Activated naive CD4-positive, alpha-beta T cell treated with anti-CD3 and anti-CD28 coated beads, Interleukin-2, amount 10 ng/mL, durations not matched to agents 7 days and 5 days (primary cell): ENCODE measurements around the gene FAM83G.
"Not testable (repeated sequence)": the region's sequence is repeated elsewhere in the genome, so short reads cannot be mapped to it uniquely, and the experiment has no call there.

Source experiments
- CTCF ChIA-PET: fragments of 350-600 bp; sonication (Branson Sonifier 250); formaldehyde crosslinking; loops from one replicate; lab custom pipeline; 2021; ENCODE audit warnings: antibody characterized with exemption; lab: Charles Lee
- DNase-seq: peaks from one replicate; pipeline ENCODE4 v3.0.0-alpha.2; 2020
- H3K27ac Mint-ChIP-seq: one replicate; pipeline ENCODE4 v1.8.0; 2021; ENCODE audit warnings: mild to moderate bottlenecking, moderate library complexity, mixed read lengths
- H3K27me3 Mint-ChIP-seq: one replicate; pipeline ENCODE4 v1.8.0; 2021; ENCODE audit warnings: mild to moderate bottlenecking, mixed read lengths
- H3K36me3 Mint-ChIP-seq: one replicate; pipeline ENCODE4 v1.8.0; 2021; ENCODE audit warnings: mixed read lengths
- H3K4me1 Mint-ChIP-seq: one replicate; pipeline ENCODE4 v1.8.0; 2021; ENCODE audit warnings: mixed read lengths
- H3K4me3 Mint-ChIP-seq: one replicate; pipeline ENCODE4 v1.8.0; 2021; ENCODE audit warnings: mild to moderate bottlenecking, moderate library complexity, mixed read lengths
- H3K9me3 Mint-ChIP-seq: one replicate; pipeline ENCODE4 v1.8.0; 2021; ENCODE audit warnings: mixed read lengths

Gene FAM83G

GRCh38 chr17:18957831-18958230 is 46.7 kb downstream of the FAM83G start:
- H3K36me3 Mint-ChIP-seq: peaks cover 3% of the 10 kb centered on the region
- peaks cover 44% of the 10 kb centered on the region for H3K4me1 Mint-ChIP-seq
- H3K27ac Mint-ChIP-seq: no peak overlapping the region
- H3K4me3 Mint-ChIP-seq: no peak overlapping the region
- peaks cover 15% of the 10 kb centered on the region for H3K27me3 Mint-ChIP-seq
- peaks cover 2% of the 10 kb centered on the region for H3K9me3 Mint-ChIP-seq
- CTCF ChIA-PET: interaction anchor here (1.4 kb wide), 1 partner anchor 332 kb away, joined by 4 read pairs; no protein-coding TSS in a partner anchor
- DNase-seq: peak; percentile 16

- H3K36me3 Mint-ChIP-seq: peaks cover 3% of the 10 kb centered on the region
- H3K4me1 Mint-ChIP-seq: peaks cover 44% of the 10 kb centered on the region
- H3K4me3 Mint-ChIP-seq: no peak overlapping the region
- H3K27ac Mint-ChIP-seq: peak overlapping the region; percentile 37
- peak; percentile 14 for DNase-seq
- peaks cover 2% of the 10 kb centered on the region for H3K9me3 Mint-ChIP-seq
- peaks cover 18% of the 10 kb centered on the region for H3K27me3 Mint-ChIP-seq
- CTCF ChIA-PET: interaction anchor here (1.4 kb wide), 1 partner anchor 331 kb away, joined by 4 read pairs; no protein-coding TSS in a partner anchor
Measured at GRCh38 chr17:18956581-18956980, 48.0 kb downstream of the FAM83G start.

GRCh38 chr17:18956021-18956420 is 48.5 kb downstream of the FAM83G start:
- H3K9me3 Mint-ChIP-seq, CTCF ChIA-PET, DNase-seq, H3K4me3 Mint-ChIP-seq, H3K36me3 Mint-ChIP-seq: not testable (repeated sequence)
- Mint-ChIP-seq H3K27ac (peak overlapping the region; percentile 81), H3K27me3 (peaks cover 24% of the 10 kb centered on the region), H3K4me1 (peaks cover 44% of the 10 kb centered on the region)

GRCh38 chr17:18955009-18955408 is 49.6 kb downstream of the FAM83G start:
- Mint-ChIP-seq H3K4me1 (peaks cover 38% of the 10 kb centered on the region), H3K27me3 (peaks cover 34% of the 10 kb centered on the region), H3K27ac (peak overlapping the region; percentile 81), H3K36me3 (peaks cover 3% of the 10 kb centered on the region), H3K4me3 (no peak overlapping the region), H3K9me3 (peaks cover 2% of the 10 kb centered on the region)
- CTCF ChIA-PET: interaction anchor here (0.6 kb wide), 1 partner anchor 105 kb away, joined by 3 read pairs; no protein-coding TSS in a partner anchor
- DNase-seq: no peak

GRCh38 chr17:18954321-18954720 is 50.2 kb downstream of the FAM83G start:
- Mint-ChIP-seq H3K27me3 (peaks cover 41% of the 10 kb centered on the region), H3K9me3 (peaks cover 2% of the 10 kb centered on the region), H3K36me3 (peaks cover 3% of the 10 kb centered on the region), H3K27ac (peak overlapping the region; percentile 82), H3K4me1 (peaks cover 38% of the 10 kb centered on the region), H3K4me3 (no peak overlapping the region)
- peak; percentile 18 for DNase-seq
- CTCF ChIA-PET: no interaction called here

GRCh38 chr17:18953231-18953728 is 51.3 kb downstream of the FAM83G start:
- CTCF ChIA-PET: no interaction called here
- peaks cover 3% of the 10 kb centered on the region for H3K36me3 Mint-ChIP-seq
- no peak overlapping the region for H3K27ac Mint-ChIP-seq
- H3K4me1 Mint-ChIP-seq: peaks cover 38% of the 10 kb centered on the region
- DNase-seq: no peak
- H3K27me3 Mint-ChIP-seq: peaks cover 47% of the 10 kb centered on the region
- peaks cover 2% of the 10 kb centered on the region for H3K9me3 Mint-ChIP-seq
- no peak overlapping the region for H3K4me3 Mint-ChIP-seq

DNA sequence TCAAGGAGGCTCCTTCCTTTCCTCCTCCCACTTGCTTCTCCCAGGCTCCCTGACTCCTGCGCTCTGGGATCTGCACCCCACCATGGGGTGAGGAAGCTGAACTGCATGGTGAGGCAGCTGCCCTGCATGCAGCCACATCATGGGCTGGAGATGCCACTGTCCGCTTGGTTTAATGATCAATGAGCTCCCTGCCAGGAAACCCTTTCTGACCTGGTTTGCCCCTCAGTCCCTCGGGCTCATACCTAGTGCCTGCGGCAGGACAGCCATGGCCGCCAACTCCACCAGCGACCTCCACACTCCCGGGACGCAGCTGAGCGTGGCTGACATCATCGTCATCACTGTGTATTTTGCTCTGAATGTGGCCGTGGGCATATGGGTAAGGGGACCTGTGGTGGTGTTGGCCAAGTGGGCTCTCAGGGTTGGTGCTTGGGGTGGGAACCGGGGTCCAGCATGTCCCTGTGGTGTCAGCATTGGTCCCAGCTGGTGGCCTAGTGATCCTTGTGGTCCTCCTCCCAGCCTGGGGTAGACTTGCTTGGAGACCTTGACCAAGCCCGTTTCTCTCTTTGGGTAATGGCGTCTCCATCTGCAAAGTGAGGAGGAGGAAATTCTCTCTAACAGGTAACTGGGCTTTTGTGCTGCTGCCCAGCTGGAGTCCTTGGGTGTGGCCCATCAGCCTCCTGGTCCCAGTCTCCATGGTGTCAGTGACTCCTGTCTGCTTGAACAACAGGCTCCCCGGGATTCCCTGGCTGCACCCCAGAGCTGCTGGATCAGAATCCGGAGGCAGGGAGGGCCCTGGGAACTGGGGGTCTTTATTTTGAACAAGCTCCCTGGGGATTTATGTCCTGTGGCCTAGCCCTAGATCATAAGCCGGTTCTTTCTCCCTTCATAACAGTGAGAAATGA is 52.4 kb downstream of the FAM83G start, which contains the start of gene SLC5A10:
Gene SLC5A10 (plus strand): TSS at position 225 of the 902 bp plus-strand sequence. CDS start 41 bp downstream, at position 266.
- Mint-ChIP-seq H3K27me3 (peaks cover 58% of the 10 kb centered on the region), H3K9me3 (peaks cover 2% of the 10 kb centered on the region), H3K4me3 (no peak within 1 kb of the TSS), H3K36me3 (peaks cover 3% of the 10 kb centered on the region), H3K27ac (no peak within 1 kb of the TSS), H3K4me1 (peaks cover 34% of the 10 kb centered on the region)
- DNase-seq: no peak
- CTCF ChIA-PET: no interaction called here

DNA sequence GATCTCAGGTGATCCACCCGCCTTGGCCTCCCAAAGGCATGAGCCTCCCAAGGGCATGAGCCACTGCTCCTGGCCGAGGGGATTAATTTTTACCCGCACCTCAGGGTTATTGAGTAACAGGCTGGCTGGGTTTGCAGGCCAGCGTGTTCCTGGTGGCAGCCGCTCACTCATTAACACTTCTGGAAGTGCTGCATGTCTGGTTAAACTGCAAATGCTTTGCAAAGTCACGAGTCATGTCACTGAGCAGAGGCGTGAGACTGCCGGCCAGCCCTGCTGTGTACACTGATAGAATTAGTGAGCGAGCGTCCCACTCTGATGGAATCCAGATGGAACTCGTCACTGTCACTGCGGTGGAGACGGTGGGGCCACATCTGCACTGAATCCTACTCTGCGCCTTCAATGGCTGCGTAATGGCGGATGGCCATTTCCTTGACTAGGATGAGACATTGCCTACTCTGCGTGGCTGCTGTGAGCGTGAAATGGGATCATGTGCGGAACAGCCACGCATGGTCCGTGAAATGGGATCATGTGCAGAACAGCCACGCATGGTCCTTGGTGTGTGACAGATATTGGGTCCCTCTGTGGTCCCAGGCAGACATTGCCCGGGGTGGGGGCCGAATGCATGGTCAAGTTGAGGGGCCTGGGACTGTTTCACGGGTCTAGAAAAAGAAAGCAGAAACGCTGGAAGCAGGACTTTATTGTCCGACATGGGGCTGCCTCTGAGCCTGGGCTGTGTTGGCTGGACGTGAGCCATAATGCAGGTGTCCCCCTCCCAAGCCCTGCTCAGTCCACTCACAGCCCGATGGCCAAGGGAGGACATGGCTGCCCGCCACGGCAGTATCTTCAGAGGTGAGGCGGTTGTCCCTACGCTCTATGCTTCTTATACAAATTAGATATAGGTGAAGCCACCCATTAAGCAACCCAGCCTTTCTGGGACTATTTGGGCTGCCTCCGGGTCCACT is 53.3 kb downstream of the FAM83G start:
- peaks cover 25% of the 10 kb centered on the region for H3K4me1 Mint-ChIP-seq
- CTCF ChIA-PET: no interaction called here
- DNase-seq: no peak
- no peaks in the 10 kb centered on the region for H3K9me3 Mint-ChIP-seq
- no peak overlapping the region for H3K4me3 Mint-ChIP-seq
- peaks cover 3% of the 10 kb centered on the region for H3K36me3 Mint-ChIP-seq
- no peak overlapping the region for H3K27ac Mint-ChIP-seq
- H3K27me3 Mint-ChIP-seq: peaks cover 67% of the 10 kb centered on the region

- Mint-ChIP-seq H3K4me1 (peaks cover 19% of the 10 kb centered on the region), H3K27ac (no peak overlapping the region), H3K27me3 (peaks cover 72% of the 10 kb centered on the region), H3K36me3 (peaks cover 3% of the 10 kb centered on the region), H3K4me3 (no peak overlapping the region), H3K9me3 (no peaks in the 10 kb centered on the region)
- CTCF ChIA-PET: no interaction called here
- no peak for DNase-seq
Measured at GRCh38 chr17:18950346-18950745, 54.2 kb downstream of the FAM83G start.

DNA sequence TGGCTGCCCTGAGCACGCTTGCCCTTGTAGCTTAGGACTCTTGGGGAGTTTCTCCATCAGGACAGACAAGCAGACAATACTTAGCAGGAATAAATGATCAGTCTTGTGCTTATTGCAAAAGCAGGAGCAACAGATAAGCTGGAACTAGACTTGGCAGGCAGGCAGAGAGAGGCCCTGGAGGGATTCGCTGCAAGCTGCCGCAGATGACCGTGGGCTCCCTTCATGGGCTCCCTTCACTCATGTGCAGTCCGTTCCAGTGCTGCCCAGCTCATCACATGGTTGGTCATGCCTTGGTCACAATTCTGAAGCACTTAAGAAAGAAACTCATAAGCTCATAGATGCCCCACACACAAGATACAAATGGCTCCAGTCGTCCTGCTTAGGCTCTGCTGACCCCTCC is 55.0 kb downstream of the FAM83G start:
- Mint-ChIP-seq H3K4me1 (peaks cover 11% of the 10 kb centered on the region), H3K27ac (no peak overlapping the region), H3K9me3 (no peaks in the 10 kb centered on the region), H3K27me3 (peaks cover 76% of the 10 kb centered on the region), H3K4me3 (no peak overlapping the region), H3K36me3 (peaks cover 3% of the 10 kb centered on the region)
- CTCF ChIA-PET: interaction anchor here (0.8 kb wide), 1 partner anchor 12 kb away, joined by 3 read pairs; no protein-coding TSS in a partner anchor
- no peak for DNase-seq

GRCh38 chr17:18948476-18949006 is 56.0 kb downstream of the FAM83G start:
- no peak for DNase-seq
- CTCF ChIA-PET: interaction anchor here (1.1 kb wide), 1 partner anchor 13 kb away, joined by 5 read pairs; no protein-coding TSS in a partner anchor
- Mint-ChIP-seq H3K36me3 (no peaks in the 10 kb centered on the region), H3K27me3 (peaks cover 76% of the 10 kb centered on the region), H3K27ac (no peak overlapping the region), H3K4me1 (peaks cover 2% of the 10 kb centered on the region), H3K4me3 (no peak overlapping the region), H3K9me3 (no peaks in the 10 kb centered on the region)

DNA sequence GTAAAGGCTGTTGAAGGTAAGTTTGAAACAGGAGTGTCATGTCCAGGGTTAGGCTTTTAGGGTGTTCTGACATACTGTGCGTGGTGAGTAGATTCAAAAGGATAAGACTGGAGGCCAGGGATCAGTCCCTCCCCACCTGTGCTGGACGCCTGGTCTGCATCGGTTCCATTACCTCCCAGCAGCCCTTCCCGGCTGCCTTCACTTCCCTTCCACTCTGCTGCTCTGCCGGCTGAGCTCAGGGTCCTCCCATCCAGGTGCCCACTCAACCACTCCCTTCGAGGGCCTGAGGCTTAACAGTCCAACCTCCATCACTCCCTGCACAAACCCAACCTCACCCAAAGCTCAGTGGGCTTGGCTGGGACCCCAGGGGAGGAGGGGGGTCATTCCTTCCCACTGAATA is 56.7 kb downstream of the FAM83G start:
- Mint-ChIP-seq H3K27ac (no peak overlapping the region), H3K4me1 (no peaks in the 10 kb centered on the region), H3K9me3 (no peaks in the 10 kb centered on the region), H3K36me3 (no peaks in the 10 kb centered on the region), H3K27me3 (peaks cover 83% of the 10 kb centered on the region), H3K4me3 (no peak overlapping the region)
- CTCF ChIA-PET: interaction anchor here (1.1 kb wide), 1 partner anchor 13 kb away, joined by 5 read pairs; no protein-coding TSS in a partner anchor
- no peak for DNase-seq

- Mint-ChIP-seq H3K27me3 (peaks cover 81% of the 10 kb centered on the region), H3K27ac (no peak overlapping the region), H3K4me3 (no peak overlapping the region), H3K4me1 (no peaks in the 10 kb centered on the region), H3K36me3 (no peaks in the 10 kb centered on the region), H3K9me3 (no peaks in the 10 kb centered on the region)
- CTCF ChIA-PET: interaction anchor here (1.0 kb wide), 1 partner anchor 321 kb away, joined by 3 read pairs; no protein-coding TSS in a partner anchor
- DNase-seq: no peak
Measured at GRCh38 chr17:18946536-18946935, 58.0 kb downstream of the FAM83G start.
